ES-I3 (cell line): Measurements from ENCODE around the gene RC3H1.

Experiments used
- H3K36me3 ChIP-seq: 2 replicates; pipeline ENCODE4 v1.6.1; 2013; ENCODE audit warnings: mild to moderate bottlenecking, low read length, control low read depth, moderate library complexity; ENCODE audit not compliant: insufficient read depth
- H3K4me1 ChIP-seq: 2 replicates; pipeline ENCODE4 v1.6.1; 2013; ENCODE audit warnings: mild to moderate bottlenecking, control low read depth, low read length; ENCODE audit not compliant: insufficient read depth
- H3K9ac ChIP-seq: 2 replicates; pipeline ENCODE4 v1.6.1; 2013; ENCODE audit warnings: low read depth, mild to moderate bottlenecking, low read length, moderate library complexity
- H3K9me3 ChIP-seq: 2 replicates; pipeline ENCODE4 v1.6.1; 2013; ENCODE audit warnings: mild to moderate bottlenecking, low read length, moderate library complexity; ENCODE audit not compliant: control insufficient read depth, insufficient read depth

RC3H1 gene

GRCh38 chr1:174040387-174040786, 18.2 kb upstream of the RC3H1 start:
- Histone ChIP-seq H3K4me1 (no peaks in the 10 kb centered on the region), H3K36me3 (no peaks in the 10 kb centered on the region), H3K9ac (no peak overlapping the region)

GRCh38 chr1:174039027-174039426, 16.9 kb upstream of the RC3H1 start:
- Histone ChIP-seq H3K9ac (no peak overlapping the region), H3K4me1 (no peaks in the 10 kb centered on the region), H3K36me3 (no peaks in the 10 kb centered on the region), H3K9me3 (no peaks in the 10 kb centered on the region)

More at GRCh38 chr1:174040387-174040786, 18.2 kb upstream of the RC3H1 start:
- no peaks in the 10 kb centered on the region for H3K9me3 ChIP-seq

- Histone ChIP-seq H3K4me1 (no peaks in the 10 kb centered on the region), H3K36me3 (no peaks in the 10 kb centered on the region), H3K9ac (no peak overlapping the region), H3K9me3 (no peaks in the 10 kb centered on the region)
Observed at GRCh38 chr1:174036798-174037197, 14.6 kb upstream of the RC3H1 start.

GRCh38 chr1:174036204-174036603, 14.0 kb upstream of the RC3H1 start:
- Histone ChIP-seq H3K9me3 (no peaks in the 10 kb centered on the region), H3K9ac (no peak overlapping the region), H3K4me1 (no peaks in the 10 kb centered on the region), H3K36me3 (no peaks in the 10 kb centered on the region)

- H3K4me1 ChIP-seq: no peaks in the 10 kb centered on the region
- H3K36me3 ChIP-seq: no peaks in the 10 kb centered on the region
- no peak overlapping the region for H3K9ac ChIP-seq
- H3K9me3 ChIP-seq: no peaks in the 10 kb centered on the region
Observed at GRCh38 chr1:174032671-174033222, 10.6 kb upstream of the RC3H1 start.

GRCh38 chr1:174031099-174031498, 8.9 kb upstream of the RC3H1 start:
- no peak overlapping the region for H3K9ac ChIP-seq
- no peaks in the 10 kb centered on the region for H3K9me3 ChIP-seq
- no peaks in the 10 kb centered on the region for H3K4me1 ChIP-seq
- H3K36me3 ChIP-seq: no peaks in the 10 kb centered on the region

GRCh38 chr1:174028495-174028894, 6.3 kb upstream of the RC3H1 start:
- Histone ChIP-seq H3K9me3 (no peaks in the 10 kb centered on the region), H3K36me3 (no peaks in the 10 kb centered on the region), H3K9ac (no peak overlapping the region), H3K4me1 (peaks cover 3% of the 10 kb centered on the region; the same call in 1 of the 2 replicates)

GRCh38 chr1:174023440-174023839, 1.3 kb upstream of the RC3H1 start:
- Histone ChIP-seq H3K36me3 (no peaks in the 10 kb centered on the region), H3K9me3 (no peaks in the 10 kb centered on the region), H3K9ac (peak overlapping the region; percentile 85; the same call in 1 of the 2 replicates)

GRCh38 chr1:174022976-174023277, 770 bp upstream of the RC3H1 start:
- H3K4me1 ChIP-seq: peaks cover 12% of the 10 kb centered on the region
- no peaks in the 10 kb centered on the region for H3K9me3 ChIP-seq
- peak overlapping the region; percentile 85 for H3K9ac ChIP-seq
- no peaks in the 10 kb centered on the region for H3K36me3 ChIP-seq

More at GRCh38 chr1:174023440-174023839, 1.3 kb upstream of the RC3H1 start:
- peaks cover 12% of the 10 kb centered on the region for H3K4me1 ChIP-seq

GRCh38 chr1:174021591-174022079, 522 bp downstream of the RC3H1 start:
- Histone ChIP-seq H3K4me1 (peaks cover 12% of the 10 kb centered on the region), H3K9ac (peak overlapping the region; percentile 85), H3K9me3 (no peaks in the 10 kb centered on the region), H3K36me3 (no peaks in the 10 kb centered on the region)

GRCh38 chr1:174018565-174018964, 3.6 kb downstream of the RC3H1 start:
- Histone ChIP-seq H3K9me3 (no peaks in the 10 kb centered on the region), H3K36me3 (no peaks in the 10 kb centered on the region), H3K4me1 (peaks cover 10% of the 10 kb centered on the region), H3K9ac (no peak overlapping the region)

GRCh38 chr1:174017231-174017970, 4.8 kb downstream of the RC3H1 start:
- peaks cover 4% of the 10 kb centered on the region for H3K4me1 ChIP-seq
- H3K36me3 ChIP-seq: no peaks in the 10 kb centered on the region
- no peak overlapping the region for H3K9ac ChIP-seq
- no peaks in the 10 kb centered on the region for H3K9me3 ChIP-seq

- H3K9ac ChIP-seq: no peak overlapping the region
- no peaks in the 10 kb centered on the region for H3K4me1 ChIP-seq
- H3K9me3 ChIP-seq: no peaks in the 10 kb centered on the region
- no peaks in the 10 kb centered on the region for H3K36me3 ChIP-seq
Observed at GRCh38 chr1:174013864-174014418, 8.2 kb downstream of the RC3H1 start.

- H3K36me3 ChIP-seq: no peaks in the 10 kb centered on the region
- no peaks in the 10 kb centered on the region for H3K4me1 ChIP-seq
- H3K9me3 ChIP-seq: no peaks in the 10 kb centered on the region
- no peak overlapping the region for H3K9ac ChIP-seq
Observed at GRCh38 chr1:174008979-174009378, 13.2 kb downstream of the RC3H1 start.

GRCh38 chr1:174008269-174008668, 13.9 kb downstream of the RC3H1 start:
- Histone ChIP-seq H3K9ac (no peak overlapping the region), H3K4me1 (no peaks in the 10 kb centered on the region), H3K36me3 (no peaks in the 10 kb centered on the region), H3K9me3 (no peaks in the 10 kb centered on the region)
